Astrocyte of the hippocampus (primary cell): Measurements from ENCODE around the gene ADCY5.

Source experiments
- DNase-seq: peaks from one replicate; pipeline ENCODE4 v3.0.0; 2011; ENCODE audit warnings: low read depth, low spot score

The ADCY5 gene

DNA sequence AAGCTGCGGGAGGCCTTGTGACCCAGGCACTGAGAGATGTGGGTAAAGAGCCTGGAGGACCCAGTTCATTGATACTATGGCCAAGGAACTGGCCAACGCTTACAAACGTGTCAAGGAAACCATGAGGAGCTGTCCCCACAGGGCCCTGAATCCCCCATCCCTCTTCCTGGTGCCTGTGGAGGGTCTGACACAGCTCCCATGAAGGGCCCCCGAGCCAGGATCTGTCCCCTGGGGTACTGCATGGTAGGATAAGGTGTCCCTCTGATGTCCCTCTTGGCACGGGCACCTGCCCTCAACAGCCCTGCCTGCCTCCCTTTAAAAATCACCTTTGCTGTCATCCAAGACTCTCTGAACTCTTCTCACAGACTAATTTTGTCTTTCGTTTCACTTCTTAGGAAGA, 122.4 kb downstream of the ADCY5 start:
- no peak for DNase-seq

DNA sequence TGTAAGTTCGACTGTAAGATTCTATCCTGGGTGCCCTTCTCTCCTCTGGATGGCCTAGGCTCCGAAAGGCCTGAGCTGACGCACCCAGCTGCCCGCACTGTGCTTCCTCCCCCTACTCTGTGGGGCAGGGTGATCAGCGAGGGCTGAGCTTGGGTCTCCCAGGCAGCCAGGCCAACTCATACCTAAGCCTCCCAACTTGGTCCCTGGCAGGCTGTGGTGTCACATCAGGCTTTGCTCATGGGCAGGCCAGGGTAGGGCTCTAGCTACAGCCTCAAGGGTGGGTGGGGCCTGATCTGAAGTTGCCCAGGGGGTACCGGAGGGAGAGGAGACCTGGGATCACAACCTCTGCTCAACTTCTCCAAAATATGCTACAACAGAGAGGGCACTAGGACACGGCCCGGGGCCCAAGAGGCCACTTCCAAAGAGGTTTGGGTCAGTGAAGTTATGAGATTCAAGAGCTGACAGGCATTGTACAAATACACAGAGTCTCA, 123.1 kb downstream of the ADCY5 start:
- no peak for DNase-seq

DNA sequence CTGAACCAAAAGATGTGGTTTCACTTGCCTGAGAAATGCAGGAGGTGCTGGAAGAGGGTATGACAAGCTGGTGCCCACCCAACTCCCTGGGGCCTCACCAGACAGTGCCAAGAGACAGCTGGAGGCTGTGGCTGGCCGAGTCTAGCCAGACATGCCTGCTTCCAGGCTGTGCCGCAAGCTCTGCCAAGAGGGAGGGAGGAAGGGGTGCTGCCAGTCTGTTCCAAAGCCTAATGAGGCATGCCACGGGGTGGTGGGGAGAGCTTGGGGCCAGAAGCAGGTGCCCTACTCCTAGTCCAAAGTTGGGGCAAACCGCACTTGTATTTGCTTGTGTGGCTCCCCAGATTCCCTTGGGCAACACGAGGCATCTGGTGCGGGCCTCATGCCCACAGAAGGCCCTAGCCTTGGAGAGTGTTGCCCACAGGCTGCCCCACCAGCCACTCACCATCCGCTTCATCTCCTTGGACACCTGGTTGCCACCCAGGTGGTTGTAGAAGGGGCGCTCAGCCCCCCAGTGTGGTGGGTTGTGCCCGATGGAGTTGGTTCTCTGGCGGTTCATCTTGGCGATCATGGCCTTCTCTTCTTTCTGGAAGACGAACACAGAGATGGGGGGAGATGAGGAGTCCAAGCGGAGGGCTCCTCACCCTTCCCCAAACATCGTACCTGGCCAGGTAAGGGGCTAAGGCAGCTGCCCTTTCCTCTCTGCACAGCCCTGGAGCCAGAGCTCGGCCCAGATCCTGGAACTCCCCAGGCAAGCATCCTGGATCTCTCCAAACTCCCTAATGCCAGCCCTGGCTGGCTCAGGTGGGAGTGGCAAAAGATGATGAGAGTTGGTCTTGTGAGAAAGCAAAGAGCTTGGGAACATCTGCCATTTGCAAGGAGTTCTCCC, 123.8 kb downstream of the ADCY5 start:
- no peak for DNase-seq

DNA sequence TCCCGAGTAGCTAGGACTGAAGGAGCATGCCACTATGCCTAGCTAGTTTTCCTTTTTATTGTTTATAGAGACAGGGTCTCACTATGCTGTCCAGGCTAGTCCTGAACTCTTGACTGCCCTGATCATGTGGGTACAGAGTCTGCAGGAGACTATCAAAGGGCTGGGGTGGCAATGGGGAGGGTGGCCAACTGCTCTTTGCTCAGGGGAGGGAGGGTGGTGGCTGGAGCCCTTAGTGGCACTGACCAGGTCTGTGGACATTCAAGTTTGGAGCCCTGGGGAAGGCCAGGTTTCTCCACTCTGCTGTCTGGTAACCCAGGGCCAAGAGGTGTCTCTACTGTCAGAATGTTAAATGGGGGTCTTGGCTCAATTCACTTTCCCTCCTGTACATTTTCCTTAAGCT, 125.1 kb downstream of the ADCY5 start:
- DNase-seq: no peak

DNA sequence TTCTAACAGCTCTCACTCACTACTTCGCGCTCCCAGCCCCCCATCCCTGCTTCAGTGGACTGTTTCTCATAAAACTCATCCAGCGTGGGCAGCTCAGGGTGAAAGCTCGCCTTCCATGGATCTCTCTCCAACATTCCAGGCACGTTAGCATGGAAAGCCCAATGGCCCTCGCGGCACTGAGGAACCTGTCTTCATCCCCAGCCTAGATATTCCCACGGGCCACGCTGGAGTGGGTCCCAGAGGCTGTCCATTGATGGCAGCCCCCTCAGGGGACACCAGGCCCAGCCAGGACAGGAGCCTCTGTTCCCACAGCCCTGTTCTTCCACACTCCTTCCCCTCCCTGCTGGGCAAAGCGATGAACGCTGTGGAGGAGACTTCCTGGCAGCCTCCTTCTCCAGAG, 126.0 kb downstream of the ADCY5 start:
- DNase-seq: no peak

DNA sequence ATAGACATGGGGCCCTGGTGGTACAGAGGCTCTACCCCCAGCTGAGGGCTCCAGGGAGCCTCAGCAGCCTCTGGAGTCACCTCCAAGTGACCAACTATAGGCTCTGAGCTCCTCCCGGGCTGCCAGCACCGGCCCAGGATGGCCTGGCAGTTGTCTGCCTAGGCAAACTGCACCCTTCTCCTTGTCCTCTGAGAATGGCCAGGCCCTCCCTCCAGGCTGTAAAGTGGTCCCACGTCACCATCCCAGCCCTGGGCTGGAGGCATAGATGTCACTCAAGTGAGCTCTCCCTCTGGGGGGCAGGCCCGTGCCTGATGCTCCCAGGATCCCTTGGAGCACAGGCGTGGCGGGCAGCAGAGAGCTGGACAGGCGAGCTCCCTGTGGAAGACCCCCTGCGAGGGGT, 127.1 kb downstream of the ADCY5 start:
- no peak for DNase-seq

DNA sequence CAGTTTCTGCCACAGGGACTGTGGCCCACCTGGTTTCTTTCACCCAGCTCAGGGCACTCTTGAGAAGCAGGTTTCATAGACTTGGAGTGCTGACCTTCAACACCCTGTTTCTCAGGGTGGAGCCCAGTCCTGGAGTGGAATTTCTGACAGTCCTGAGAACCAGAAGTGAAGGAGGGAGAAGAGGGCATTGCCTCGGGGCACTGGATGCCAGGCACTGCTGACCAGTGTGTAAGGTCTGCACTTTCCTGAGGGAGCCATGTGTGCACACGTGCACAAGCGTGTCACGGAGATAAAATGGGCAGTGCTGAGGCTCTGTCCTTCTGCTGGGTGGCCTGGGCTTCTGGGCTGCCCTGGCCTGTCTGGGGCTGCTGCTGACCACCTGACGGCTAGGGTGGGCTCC, 128.7 kb downstream of the ADCY5 start:
- no peak for DNase-seq

DNA sequence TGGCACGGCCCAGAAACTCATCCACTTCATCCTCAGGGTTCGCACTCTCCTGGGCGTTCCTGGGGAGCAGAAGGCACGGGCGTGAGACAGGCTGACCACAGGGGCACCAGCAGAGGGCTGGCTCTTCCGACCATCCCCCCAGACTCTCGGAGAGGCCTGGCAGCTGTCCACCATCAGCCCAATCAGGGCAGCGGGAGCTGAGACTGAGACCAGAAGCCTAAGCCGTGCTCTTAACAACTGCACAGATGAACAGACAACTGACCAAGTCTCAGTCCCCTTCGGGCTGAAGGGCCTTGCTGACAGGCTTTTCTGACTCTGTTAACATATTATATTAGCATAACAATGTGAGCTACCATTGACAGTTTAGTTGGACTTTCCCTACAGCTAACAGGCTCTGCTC, 129.1 kb downstream of the ADCY5 start:
- DNase-seq: no peak

DNA sequence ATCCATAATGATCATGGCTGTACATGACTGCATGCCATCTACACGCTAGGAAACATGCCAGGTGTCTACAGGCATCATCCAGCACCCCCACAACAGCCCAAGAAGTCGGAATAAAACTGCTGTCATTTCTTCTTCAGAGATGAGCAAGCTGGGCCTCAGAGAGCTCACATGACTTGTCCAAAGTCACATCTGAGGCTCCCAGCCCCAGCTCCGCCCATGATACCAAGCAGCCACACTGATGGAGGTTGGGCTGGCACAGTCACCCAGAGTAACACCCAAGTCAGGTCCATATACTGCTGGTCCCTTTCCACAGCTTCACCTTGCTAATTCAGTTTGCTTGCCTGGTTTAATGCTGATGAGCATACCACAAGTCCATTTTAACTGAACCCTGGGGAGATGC, 130.5 kb downstream of the ADCY5 start:
- no peak for DNase-seq

DNA sequence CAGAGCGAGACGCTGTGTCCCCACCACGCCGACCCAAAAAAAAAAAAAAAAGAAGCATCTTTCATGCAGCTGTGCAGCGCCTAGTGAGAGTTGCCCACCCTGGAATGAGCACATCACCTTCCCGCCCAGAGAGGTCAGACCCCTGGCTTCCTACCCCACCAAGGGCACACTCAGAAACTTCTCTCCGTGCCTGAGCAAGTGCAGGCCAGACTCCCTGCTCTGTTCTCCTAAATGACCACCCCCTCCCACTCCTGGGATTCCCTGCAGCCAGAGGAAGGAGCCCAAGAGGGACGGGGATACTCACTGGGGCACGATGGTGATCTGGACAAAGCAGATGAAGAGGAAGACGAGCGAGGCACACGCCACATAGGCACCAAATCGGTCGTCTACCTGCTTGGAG, 131.2 kb downstream of the ADCY5 start:
- DNase-seq: no peak

DNA sequence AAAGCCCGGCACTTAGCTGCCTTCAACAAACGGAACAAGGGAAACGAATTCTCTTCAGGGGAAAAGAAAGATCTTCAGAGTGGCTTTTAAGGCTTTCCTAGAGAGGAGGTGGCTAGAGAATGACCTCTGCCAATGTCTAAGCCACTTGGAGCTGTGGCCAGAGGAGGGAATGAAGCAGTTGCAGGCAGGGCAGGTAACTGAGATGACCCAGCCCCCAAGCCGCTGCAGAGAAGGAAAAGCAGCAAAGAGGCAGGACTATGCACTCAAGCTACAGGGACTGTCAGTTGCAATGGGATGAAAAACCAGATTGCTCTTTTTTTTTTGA, 133.7 kb downstream of the ADCY5 start:
- DNase-seq: no peak

DNA sequence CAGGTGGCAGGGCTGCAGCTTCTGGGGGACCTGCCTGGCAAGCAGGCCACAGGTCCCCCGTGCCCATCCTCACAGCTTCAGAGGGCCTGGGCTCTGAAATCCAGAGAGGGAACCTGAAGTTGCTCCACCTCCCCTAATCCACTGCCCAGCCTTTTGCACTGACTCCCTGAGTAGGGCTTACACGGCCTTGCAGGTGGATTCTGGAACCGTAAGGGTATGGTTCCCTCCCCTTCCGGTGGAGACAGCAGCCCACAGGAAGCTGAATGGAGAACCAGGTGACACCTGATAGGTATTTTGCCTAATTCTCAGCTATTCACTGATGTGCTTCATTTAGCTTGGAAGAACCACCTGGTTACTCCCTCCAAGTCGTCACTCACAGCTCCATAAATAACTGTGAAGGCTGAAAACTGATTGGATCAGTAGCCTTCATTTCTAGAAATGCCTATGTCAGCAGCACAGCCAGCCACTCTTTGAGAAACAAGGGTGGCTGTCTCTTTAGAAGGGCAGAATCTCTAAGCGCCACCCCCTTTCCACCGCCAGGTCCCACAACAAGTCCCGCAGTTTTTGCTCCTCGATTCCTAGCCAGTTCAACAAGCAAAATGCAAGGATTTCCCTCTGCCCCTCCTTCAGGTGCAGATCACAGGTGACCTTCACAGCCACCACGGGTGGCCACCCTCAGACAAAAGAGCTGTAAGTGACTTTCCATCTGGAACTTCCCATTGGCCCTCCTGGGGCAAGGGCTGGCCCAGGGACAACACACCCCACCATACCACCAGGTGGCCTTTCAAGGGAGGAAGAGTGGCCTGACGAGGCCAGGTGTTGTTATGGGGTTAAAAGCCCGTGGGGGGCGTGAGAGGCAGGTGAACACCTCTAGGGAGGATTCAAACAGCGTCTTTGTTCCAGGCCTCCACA, 134.3 kb downstream of the ADCY5 start:
- DNase-seq: no peak

DNA sequence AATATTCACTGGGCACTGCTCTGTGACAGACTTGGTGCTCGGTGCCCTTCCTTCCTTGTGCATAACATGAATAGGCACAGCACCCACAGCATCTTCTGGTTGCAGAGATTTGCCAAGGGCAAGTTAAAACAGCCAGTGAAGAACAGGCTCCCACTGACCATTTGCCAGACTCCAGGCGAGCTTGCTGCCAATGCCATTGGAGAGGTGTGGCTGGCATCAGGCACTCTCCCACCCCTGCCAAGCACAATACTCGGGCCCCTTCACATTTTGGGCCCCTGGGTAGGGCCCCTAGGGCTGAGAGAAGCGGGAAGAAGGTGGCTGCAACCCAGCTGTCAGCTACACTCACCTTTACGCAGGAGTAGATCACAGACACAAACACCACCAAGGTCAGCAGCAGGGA, 135.0 kb downstream of the ADCY5 start:
- DNase-seq: no peak

DNA sequence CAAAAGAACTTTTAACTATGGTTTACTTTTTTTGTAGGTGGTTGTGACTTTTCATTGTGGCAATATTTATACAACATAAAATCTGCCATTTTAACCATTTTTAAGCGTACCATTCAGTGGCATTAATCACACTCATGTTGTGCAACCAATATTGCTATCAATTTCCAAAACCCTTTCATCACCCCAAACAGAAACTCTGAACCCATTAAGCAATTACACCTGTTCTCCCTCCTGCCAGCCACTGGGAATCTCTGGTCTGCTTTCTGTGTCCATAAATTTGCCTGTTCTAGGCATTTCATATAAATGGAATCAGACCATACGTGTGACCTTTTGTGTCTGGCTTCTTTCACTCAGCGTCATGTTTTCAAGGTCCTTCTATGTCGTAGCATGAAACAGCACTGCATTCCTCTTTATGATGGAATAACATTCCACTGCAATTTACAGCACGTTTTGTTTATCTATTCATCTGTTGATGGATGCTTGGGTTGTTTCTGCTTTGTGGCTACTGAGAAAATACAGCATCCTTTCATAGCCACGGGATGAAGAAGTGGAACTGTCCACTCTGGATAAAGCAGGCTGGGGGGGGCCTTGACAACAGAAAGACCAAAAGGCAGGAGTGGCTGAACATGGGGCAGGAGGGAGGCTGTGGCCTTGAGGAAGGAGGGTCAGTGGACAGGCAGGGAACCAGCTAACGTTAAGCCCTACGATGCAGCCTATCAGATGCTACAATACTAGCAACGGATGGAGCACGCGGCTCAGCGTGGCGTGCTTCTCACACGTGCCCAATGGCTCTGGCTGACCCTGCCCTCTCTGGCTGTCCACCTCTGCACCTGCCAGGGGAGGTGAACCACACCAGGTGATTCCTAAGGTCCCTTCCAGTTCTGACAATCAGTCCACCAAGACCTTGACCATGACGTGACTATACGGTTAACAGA, 136.3 kb downstream of the ADCY5 start:
- DNase-seq: no peak

DNA sequence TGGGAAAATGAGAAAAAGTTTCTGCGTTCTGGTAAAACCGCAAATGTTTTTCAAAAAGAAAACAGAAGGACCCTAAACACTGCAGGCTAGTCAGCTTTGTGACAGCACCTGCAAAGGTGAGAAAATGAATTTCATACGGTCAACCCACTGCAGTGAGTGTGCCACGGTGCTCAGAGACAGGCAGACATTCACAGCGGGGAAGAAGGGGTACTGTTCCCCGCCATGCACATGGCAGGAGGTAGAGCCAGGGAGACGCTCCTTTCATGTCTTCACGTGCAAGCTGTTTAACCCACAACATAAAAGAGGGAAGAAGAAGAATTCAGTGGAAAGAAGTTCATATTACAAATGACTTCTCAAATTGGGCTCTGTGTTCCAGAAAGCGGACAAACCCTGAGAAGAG, 137.7 kb downstream of the ADCY5 start:
- DNase-seq: no peak

DNA sequence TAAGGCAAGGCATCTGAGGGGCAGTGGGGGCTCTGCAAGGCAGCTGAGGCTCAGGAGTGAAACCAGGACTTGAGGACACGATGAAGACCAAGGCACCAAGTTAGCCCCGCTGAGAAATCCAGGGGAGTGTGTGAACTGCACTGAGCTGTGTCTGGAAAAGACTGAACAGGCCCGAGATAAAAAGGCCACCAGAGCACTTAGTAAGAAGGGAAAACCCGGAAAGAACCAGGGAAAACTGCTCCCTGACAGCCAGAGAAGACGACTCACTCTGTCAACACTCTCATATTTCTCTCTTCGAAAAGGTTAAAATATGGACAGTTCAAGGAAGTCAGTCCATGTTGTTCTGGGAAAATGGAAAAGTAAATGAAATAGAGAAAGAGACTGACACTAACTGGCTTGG, 138.1 kb downstream of the ADCY5 start:
- DNase-seq: peak; percentile 17

DNA sequence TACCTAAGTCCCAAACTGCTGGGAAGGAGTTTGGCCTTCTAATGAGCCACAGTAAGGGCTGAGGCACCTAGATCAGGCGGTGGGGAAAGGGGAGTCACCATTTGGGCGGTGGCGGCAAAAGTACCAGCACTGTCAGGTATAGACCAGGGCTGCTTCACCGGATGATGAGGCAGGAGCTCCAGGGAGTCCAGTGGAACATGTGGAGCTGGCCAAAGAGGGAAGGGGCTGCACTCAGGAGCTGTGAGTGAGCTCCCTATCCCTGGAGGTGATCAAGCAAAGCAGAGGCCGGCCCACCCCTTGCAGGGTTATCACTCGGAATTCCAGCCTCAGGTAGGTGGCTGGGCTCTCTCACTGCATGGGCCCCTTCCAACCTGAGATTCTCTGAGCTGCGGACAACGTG, 138.7 kb downstream of the ADCY5 start:
- DNase-seq: no peak

DNA sequence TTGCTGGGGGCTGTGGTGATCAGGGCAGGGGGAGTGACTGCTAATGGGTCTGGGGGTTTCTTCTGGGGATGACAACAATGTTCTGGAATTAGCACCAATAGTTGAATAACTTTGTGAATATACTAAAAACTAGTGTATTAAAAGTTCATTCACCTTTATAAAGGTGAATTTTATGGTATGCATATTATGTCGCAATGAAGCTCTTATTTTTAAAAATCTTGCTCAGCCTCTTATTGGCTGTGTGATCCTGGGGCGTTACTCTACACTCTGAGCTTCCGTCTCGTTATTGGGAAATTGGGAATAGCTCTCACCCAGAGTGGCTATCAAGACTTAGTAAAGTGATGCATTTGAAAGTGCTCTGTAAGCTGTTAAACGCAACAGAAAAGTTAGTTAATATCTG, 141.8 kb downstream of the ADCY5 start:
- no peak for DNase-seq

DNA sequence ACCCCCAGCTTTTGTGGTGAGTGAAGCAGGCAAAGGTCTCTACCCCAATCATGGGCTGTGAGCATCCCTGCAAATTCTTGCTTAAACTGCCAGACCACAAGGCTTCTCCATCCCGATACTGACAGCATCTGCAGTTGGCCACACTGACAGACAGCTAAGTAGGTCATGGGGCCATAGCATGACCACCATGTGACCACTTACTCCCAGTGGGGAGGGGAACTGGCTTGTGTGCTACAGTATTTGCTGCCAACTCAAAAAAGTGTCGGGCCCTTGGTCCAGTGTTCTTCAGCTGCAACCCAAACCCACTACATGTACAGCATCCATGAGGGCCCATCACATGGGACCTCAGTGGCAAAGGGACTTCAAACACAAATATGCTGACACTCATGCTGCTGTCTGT, 143.7 kb downstream of the ADCY5 start:
- DNase-seq: no peak

DNA sequence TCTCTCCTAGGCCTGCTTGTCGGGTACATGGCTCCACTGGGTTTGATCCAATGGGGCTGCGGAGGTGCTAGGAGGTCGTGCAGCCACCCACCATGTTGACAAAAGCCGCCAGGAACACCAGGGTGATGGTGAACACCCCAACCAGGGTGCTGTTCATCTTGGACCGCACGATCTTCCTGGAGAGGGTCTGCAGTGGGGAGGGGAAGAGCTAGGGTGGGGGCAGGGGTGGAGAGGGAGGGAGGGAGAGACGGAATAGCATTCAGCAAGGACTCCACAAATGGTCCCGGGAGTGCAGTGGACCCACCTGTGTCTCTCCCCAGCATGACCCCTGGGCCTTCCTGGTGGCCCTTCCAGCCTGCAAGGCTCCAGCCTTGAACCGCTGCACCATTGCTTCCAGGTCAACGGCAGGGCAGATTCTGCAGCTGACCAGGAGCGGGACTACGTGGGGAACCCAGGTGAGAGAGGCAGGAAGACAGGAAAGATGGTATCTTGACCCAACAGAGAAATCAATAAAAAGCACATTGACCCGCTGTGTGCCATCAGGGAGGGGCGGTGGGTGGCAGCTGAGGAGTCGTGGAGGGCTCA, 144.8 kb downstream of the ADCY5 start:
- no peak for DNase-seq

DNA sequence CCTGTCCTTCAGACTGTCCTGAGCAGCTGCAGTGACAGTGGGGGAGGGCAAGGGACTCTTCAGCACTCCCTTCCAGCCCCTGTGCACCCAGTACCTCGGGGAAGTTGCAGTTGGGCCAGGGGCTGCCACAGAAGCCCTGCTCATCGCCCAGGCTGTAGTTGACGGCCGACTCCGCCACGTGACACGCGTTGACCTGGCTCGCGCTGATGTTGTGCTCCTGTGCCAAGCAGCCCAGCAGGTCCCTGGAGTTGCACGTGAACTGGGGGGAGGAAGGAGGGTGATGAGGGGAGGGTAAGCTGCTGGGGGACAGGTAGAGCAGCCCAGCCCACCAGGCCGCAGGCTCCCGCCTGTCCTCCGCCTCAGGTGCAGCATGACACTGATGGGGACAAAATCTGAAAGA, 145.9 kb downstream of the ADCY5 start:
- DNase-seq: no peak
